PC-9 (cell line): ENCODE measurements around the gene ARHGEF12. TPM values are rescaled to one million over a fixed set of nuclear protein-coding genes. Genes with fewer than 3 reads are reported as not detected.

ENCODE experiments used
- BruUV-seq: library from RNA; stranded (reverse); fragments of 400-500 nt; replicated peaks from 2 replicates; lab custom pipeline; 2021; lab: Mats Ljungman, UMichigan
- CTCF ChIA-PET: fragments of 300-600 bp; sonication (Branson Sonifier 250); formaldehyde crosslinking; loops from one replicate; lab custom pipeline; 2022; ENCODE audit warnings: antibody characterized with exemption; lab: Charles Lee
- POLR2A ChIA-PET: fragments of 300-600 bp; sonication (Branson Sonifier 250); formaldehyde crosslinking; loops from one replicate; lab custom pipeline; 2022; ENCODE audit warnings: antibody characterized with exemption; ENCODE audit not compliant: unreplicated experiment; lab: Charles Lee
- DNase-seq, 2 experiments: peaks; one replicate each; pipeline versions ENCODE4 v3.0.0 to v3.0.0-alpha.2; 2015 to 2022; ENCODE audit warnings: mixed read lengths in 1 of 2
- H2AFZ ChIP-seq: fragments of 200-600 bp; sonication (generic); 2 replicates; pipeline ENCODE4 v1.8.1; 2017; ENCODE audit warnings: antibody characterized with exemption
- H3F3A ChIP-seq: fragments of 200-600 bp; sonication (generic); 2 replicates; pipeline ENCODE4 v1.8.1; 2017; ENCODE audit warnings: antibody characterized with exemption, mild to moderate bottlenecking, low read depth; ENCODE audit not compliant: insufficient read depth
- H3K27ac ChIP-seq: fragments of 200-600 bp; sonication (generic); 2 replicates; pipeline ENCODE4 v1.6.1; 2016; ENCODE audit warnings: mixed run types
- H3K27me3 ChIP-seq: fragments of 200-600 bp; sonication (generic); 2 replicates; pipeline ENCODE4 v1.6.1; 2016; ENCODE audit warnings: low read depth, mixed run types; ENCODE audit not compliant: insufficient read depth
- H3K36me3 ChIP-seq: fragments of 200-600 bp; sonication (generic); 2 replicates; pipeline ENCODE4 v1.6.1; 2016; ENCODE audit warnings: low read depth, mixed run types
- H3K4me1 ChIP-seq: fragments of 200-600 bp; sonication (generic); replicated peaks from 2 replicates; pipeline ENCODE4 v1.6.1; 2016; ENCODE audit warnings: mixed run types; ENCODE audit not compliant: insufficient read depth
- H3K4me2 ChIP-seq: fragments of 200-600 bp; sonication (generic); 2 replicates; pipeline ENCODE4 v1.6.1; 2017; ENCODE audit warnings: mixed run types
- H3K4me3 ChIP-seq: fragments of 200-600 bp; sonication (generic); 2 replicates; pipeline ENCODE4 v1.6.1; 2016; ENCODE audit warnings: mixed run types
- H3K79me2 ChIP-seq: fragments of 200-600 bp; sonication (generic); 2 replicates; pipeline ENCODE4 v1.6.1; 2017; ENCODE audit warnings: low read depth, mixed run types
- H3K9me2 ChIP-seq: fragments of 200-600 bp; sonication (generic); 2 replicates; pipeline ENCODE4 v1.8.1; 2017; ENCODE audit warnings: mild to moderate bottlenecking; ENCODE audit not compliant: insufficient read depth
- H3K9me3 ChIP-seq: fragments of 200-600 bp; sonication (generic); 2 replicates; pipeline ENCODE4 v1.8.1; 2016; ENCODE audit warnings: low read depth; ENCODE audit not compliant: insufficient read depth
- H4K20me1 ChIP-seq: fragments of 200-600 bp; sonication (generic); 2 replicates; pipeline ENCODE4 v1.8.1; 2017; ENCODE audit not compliant: insufficient read depth
- EZH2 ChIP-seq: fragments of 200-600 bp; sonication (generic); IDR thresholded peaks from 2 replicates; pipeline ENCODE4 v1.8.0; 2017; ENCODE audit warnings: antibody characterized with exemption, low read depth
- intact Hi-C: fragments of 100-400 bp; cut with micrococcal nuclease; formaldehyde crosslinking; loops from one replicate; pipeline ENCODE4 v1.10.0; 2022; ENCODE audit not compliant: unreplicated experiment
- total RNA-seq: library from RNA; stranded (reverse); gene quantifications from 2 replicates; pipeline ENCODE4 v1.2.3, GENCODE V29; 2021
- TF ChIP-seq, protein P1 (sequence below): fragments of 200-600 bp; sonication (generic); conservative IDR thresholded peaks from 2 replicates; pipeline ENCODE4 v1.6.1; 2017; ENCODE audit warnings: mixed run types, antibody characterized with exemption, mild to moderate bottlenecking, moderate library complexity

The ARHGEF12 gene
- total RNA-seq, 1 experiment from 2014 or later: 76.5 TPM

DNA sequence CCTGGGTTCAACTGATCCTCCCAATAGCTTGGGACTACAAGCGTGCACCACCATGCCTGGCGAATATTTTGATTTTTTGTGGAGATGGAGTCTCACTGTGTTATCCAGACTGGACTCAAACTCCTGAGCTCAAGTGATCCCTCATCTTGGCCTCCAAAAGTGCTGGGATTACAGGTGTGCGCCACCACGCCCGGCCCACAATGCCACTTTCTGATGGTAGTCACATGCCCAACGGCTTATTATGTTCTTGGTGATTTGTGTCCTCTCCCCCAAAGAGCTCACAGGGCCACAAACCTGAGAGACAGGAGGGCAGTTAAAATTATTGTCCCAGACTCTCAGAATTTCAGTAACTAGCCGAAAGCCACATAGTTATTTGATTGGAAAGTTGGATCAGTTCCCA is 185.0 kb downstream of the ARHGEF12 start:
- intact Hi-C loops: no loop called here
- Histone ChIP-seq H3K27ac (no peak overlapping the region), H3K79me2 (no peaks in the 10 kb centered on the region), H3K27me3 (peaks cover 95% of the 10 kb centered on the region), H2AFZ (no peak overlapping the region), H3K4me1 (no peaks in the 10 kb centered on the region), H4K20me1 (no peaks in the 10 kb centered on the region), H3K9me2 (no peaks in the 10 kb centered on the region), H3K4me2 (no peak overlapping the region), H3F3A (no peaks in the 10 kb centered on the region), H3K9me3 (no peaks in the 10 kb centered on the region), H3K36me3 (no peaks in the 10 kb centered on the region), H3K4me3 (no peak overlapping the region)
- ChIA-PET POLR2A (no interaction called here), CTCF (no interaction called here)
- no peak for DNase-seq
- no TSS peak for BruUV-seq
- TF ChIP-seq, protein P1, sequence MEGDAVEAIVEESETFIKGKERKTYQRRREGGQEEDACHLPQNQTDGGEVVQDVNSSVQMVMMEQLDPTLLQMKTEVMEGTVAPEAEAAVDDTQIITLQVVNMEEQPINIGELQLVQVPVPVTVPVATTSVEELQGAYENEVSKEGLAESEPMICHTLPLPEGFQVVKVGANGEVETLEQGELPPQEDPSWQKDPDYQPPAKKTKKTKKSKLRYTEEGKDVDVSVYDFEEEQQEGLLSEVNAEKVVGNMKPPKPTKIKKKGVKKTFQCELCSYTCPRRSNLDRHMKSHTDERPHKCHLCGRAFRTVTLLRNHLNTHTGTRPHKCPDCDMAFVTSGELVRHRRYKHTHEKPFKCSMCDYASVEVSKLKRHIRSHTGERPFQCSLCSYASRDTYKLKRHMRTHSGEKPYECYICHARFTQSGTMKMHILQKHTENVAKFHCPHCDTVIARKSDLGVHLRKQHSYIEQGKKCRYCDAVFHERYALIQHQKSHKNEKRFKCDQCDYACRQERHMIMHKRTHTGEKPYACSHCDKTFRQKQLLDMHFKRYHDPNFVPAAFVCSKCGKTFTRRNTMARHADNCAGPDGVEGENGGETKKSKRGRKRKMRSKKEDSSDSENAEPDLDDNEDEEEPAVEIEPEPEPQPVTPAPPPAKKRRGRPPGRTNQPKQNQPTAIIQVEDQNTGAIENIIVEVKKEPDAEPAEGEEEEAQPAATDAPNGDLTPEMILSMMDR: no peak
- no peak for TF ChIP-seq EZH2

DNA sequence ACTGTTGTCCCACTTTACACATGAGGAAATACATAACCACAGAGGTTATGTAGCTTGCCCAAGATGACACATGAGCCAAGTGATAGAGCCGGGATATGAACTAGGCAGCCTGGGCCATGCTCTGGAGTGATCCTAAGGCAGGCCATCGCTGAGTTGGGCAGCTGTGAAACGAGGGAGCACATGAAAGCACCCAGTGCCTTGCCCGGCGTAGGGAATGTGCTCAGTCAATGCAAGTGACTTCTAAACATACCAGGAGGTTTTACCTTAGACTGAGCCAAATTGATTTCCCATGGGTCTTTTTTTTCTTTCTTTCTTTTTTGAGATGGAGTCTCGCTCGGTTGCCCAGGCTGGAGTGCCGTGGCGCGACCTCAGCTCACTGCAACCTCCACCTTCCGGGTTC is 185.8 kb downstream of the ARHGEF12 start:
- no peaks in the 10 kb centered on the region for H3K9me2 ChIP-seq
- no peak for TF ChIP-seq EZH2
- TF ChIP-seq, protein P1: no peak
- intact Hi-C loops: no loop called here
- H3K9me3 ChIP-seq: no peaks in the 10 kb centered on the region
- peaks cover 95% of the 10 kb centered on the region for H3K27me3 ChIP-seq
- H3K4me3 ChIP-seq: no peak overlapping the region
- no peaks in the 10 kb centered on the region for H3F3A ChIP-seq
- H3K79me2 ChIP-seq: no peaks in the 10 kb centered on the region
- no peak overlapping the region for H3K4me2 ChIP-seq
- BruUV-seq: no TSS peak
- H4K20me1 ChIP-seq: no peaks in the 10 kb centered on the region
- no peak overlapping the region for H2AFZ ChIP-seq
- DNase-seq: no peak
- no peak overlapping the region for H3K27ac ChIP-seq
- H3K36me3 ChIP-seq: no peaks in the 10 kb centered on the region
- ChIA-PET POLR2A (no interaction called here), CTCF (no interaction called here)
- H3K4me1 ChIP-seq: no peaks in the 10 kb centered on the region

DNA sequence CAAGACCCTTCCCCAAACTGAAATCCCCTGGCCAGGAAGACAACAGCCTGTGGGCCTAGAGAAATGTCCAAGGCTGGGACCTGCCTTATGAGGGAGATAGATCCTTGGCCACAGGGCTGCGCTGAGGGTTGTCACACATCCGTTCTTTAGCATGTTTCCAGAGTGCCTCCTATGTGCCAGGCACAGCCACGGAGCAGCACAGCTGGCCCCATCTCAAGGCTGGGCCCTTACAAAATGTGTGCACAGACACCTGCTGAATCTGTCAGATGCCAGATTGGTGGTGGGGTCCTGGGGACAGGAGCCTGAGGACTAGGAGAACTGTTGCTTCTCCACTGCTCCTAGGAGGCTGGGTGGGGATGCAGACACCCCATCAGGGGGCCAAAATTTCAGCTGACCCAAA is 186.5 kb downstream of the ARHGEF12 start:
- POLR2A ChIA-PET: no interaction called here
- DNase-seq: no peak
- peaks cover 95% of the 10 kb centered on the region for H3K27me3 ChIP-seq

More for the DNA sequence above, 186.5 kb downstream of the ARHGEF12 start:
- CTCF ChIA-PET: no interaction called here
- Histone ChIP-seq H3K9me3 (no peaks in the 10 kb centered on the region), H4K20me1 (no peaks in the 10 kb centered on the region), H3K79me2 (no peaks in the 10 kb centered on the region), H3K4me2 (no peak overlapping the region), H3K4me1 (no peaks in the 10 kb centered on the region), H3K27ac (no peak overlapping the region), H3K9me2 (no peaks in the 10 kb centered on the region), H3K36me3 (no peaks in the 10 kb centered on the region), H3F3A (no peaks in the 10 kb centered on the region), H2AFZ (no peak overlapping the region), H3K4me3 (no peak overlapping the region)
- TF ChIP-seq, protein P1: no peak
- TF ChIP-seq EZH2: no peak
- intact Hi-C loops: no loop called here
- no TSS peak for BruUV-seq
